HepG2 (cell line): Measurements from ENCODE around the gene CCDC117. TPM values are rescaled to one million over a fixed set of nuclear protein-coding genes. Genes with fewer than 3 reads are reported as not detected.

ENCODE experiments used
- CEBPG ChIP-seq: IDR thresholded peaks from 2 replicates; pipeline ENCODE4 v1.6.1; 2016
- EP300 ChIP-seq, 3 experiments: sonication (generic) in 1 of 3; formaldehyde crosslinking in 1 of 3; IDR thresholded peaks; 2 replicates each; pipeline versions ENCODE4 v1.5.1 to v1.6.1; 2011 to 2020; ENCODE audit warnings: low read depth in 2 of 3, low read length in 2 of 3, borderline replicate concordance in 1 of 3, improper control_type of control experiment in 1 of 3, mild to moderate bottlenecking in 1 of 3, missing genetic modification reagents in 1 of 3, moderate library complexity in 1 of 3
- MBD4 ChIP-seq: IDR thresholded peaks from 2 replicates; pipeline ENCODE4 v1.6.1; 2012; ENCODE audit warnings: low read length, inconsistent platforms, borderline replicate concordance
- NR2C2 ChIP-seq: sonication (generic); formaldehyde crosslinking; IDR thresholded peaks from 2 replicates; pipeline ENCODE4 v1.4.0; 2020; ENCODE audit warnings: missing genetic modification reagents, mild to moderate bottlenecking, moderate library complexity, borderline replicate concordance
- REXO4 ChIP-seq: sonication (generic); formaldehyde crosslinking; IDR thresholded peaks from 2 replicates; pipeline ENCODE4 v1.8.0; 2022; ENCODE audit warnings: missing genetic modification reagents, mild to moderate bottlenecking, borderline replicate concordance
- XRCC5 ChIP-seq: fragments of 200-400 bp; formaldehyde crosslinking; optimal IDR thresholded peaks from 2 replicates; pipeline ENCODE3; 2017; ENCODE audit warnings: mild to moderate bottlenecking, low read length
- ZBTB21 ChIP-seq: sonication (generic); formaldehyde crosslinking; IDR thresholded peaks from 2 replicates; pipeline ENCODE4 v1.4.0; 2020; ENCODE audit warnings: missing genetic modification reagents
- ZFP90 ChIP-seq: sonication (generic); formaldehyde crosslinking; IDR thresholded peaks from 2 replicates; pipeline ENCODE4 v1.8.0; 2022; ENCODE audit warnings: missing genetic modification reagents, mild to moderate bottlenecking, inconsistent platforms, borderline replicate concordance
- ZNF430 ChIP-seq: sonication (generic); formaldehyde crosslinking; IDR thresholded peaks from 2 replicates; pipeline ENCODE4 v1.9.0; 2021; ENCODE audit warnings: mild to moderate bottlenecking, missing genetic modification reagents
- ZNF543 ChIP-seq: sonication (generic); formaldehyde crosslinking; IDR thresholded peaks from 2 replicates; pipeline ENCODE4 v1.4.0; 2020; ENCODE audit warnings: mild to moderate bottlenecking, missing genetic modification reagents
- ZNF615 ChIP-seq: sonication (generic); formaldehyde crosslinking; IDR thresholded peaks from 2 replicates; pipeline ENCODE4 v1.5.0; 2020; ENCODE audit warnings: mild to moderate bottlenecking, missing genetic modification reagents, borderline replicate concordance
- ZNF792 ChIP-seq: IDR thresholded peaks from 2 replicates; pipeline ENCODE4 v1.6.1; 2016
- polyA plus RNA-seq, 8 experiments: library from polyadenylated mRNA; depleted of rRNA in 3 of 8; stranded (reverse) in 7 of 8; unstranded in 1 of 8; fragments of >200 nt; fragmentation: Illumina TruSeq in 4 of 8; extraction: Trizol in 4 of 8; gene quantifications; 2 replicates each; pipeline versions ENCODE4 v1.2.1 to v1.2.3, GENCODE V29; 2011 to 2016; ENCODE audit warnings: low read depth in 4 of 8, missing spikeins in 1 of 8, mixed read lengths in 1 of 8; ENCODE audit not compliant: insufficient read depth in 1 of 8
- total RNA-seq, 5 experiments: library from RNA; depleted of rRNA; stranded (reverse); fragments of >200 nt; fragmentation: Illumina TruSeq; extraction: Trizol; gene quantifications; 2 replicates each; pipeline ENCODE4 v1.2.3, GENCODE V29; 2016; ENCODE audit warnings: low read depth in 1 of 5
- TF ChIP-seq, protein P1 (sequence below): sonication (generic); formaldehyde crosslinking; IDR thresholded peaks from 2 replicates; pipeline ENCODE4 v1.5.1; 2020; ENCODE audit warnings: mild to moderate bottlenecking, moderate library complexity, missing genetic modification reagents
- TF ChIP-seq, protein P2 (sequence below): sonication (generic); formaldehyde crosslinking; IDR thresholded peaks from 2 replicates; pipeline ENCODE4 v1.5.1; 2020; ENCODE audit warnings: mild to moderate bottlenecking, missing genetic modification reagents, borderline replicate concordance
- TF ChIP-seq, protein P3 (sequence below), 2 experiments: sonication (generic) in 1 of 2; formaldehyde crosslinking in 1 of 2; IDR thresholded peaks; 2 replicates each; pipeline versions ENCODE4 v1.4.0 to v1.6.1; 2016 to 2020; ENCODE audit warnings: borderline replicate concordance in 1 of 2, low read depth in 1 of 2, mild to moderate bottlenecking in 1 of 2, missing genetic modification reagents in 1 of 2

Gene CCDC117
- total and polyA plus RNA-seq, 2 of the 13 experiments (the other 11 are each of a cell fraction or from before 2014, with no cell fraction given), result 12.6 to 34.2 TPM

- TF ChIP-seq, protein P1, sequence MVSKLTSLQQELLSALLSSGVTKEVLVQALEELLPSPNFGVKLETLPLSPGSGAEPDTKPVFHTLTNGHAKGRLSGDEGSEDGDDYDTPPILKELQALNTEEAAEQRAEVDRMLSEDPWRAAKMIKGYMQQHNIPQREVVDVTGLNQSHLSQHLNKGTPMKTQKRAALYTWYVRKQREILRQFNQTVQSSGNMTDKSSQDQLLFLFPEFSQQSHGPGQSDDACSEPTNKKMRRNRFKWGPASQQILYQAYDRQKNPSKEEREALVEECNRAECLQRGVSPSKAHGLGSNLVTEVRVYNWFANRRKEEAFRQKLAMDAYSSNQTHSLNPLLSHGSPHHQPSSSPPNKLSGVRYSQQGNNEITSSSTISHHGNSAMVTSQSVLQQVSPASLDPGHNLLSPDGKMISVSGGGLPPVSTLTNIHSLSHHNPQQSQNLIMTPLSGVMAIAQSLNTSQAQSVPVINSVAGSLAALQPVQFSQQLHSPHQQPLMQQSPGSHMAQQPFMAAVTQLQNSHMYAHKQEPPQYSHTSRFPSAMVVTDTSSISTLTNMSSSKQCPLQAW (CRISPR knock-in tag), result peak; percentile 88
- TF ChIP-seq MBD4 (peak; percentile 69; the same call in 1 of the 2 replicates), ZNF543 (no peak), ZNF615 (CRISPR knock-in tag) (no peak), ZBTB21 (CRISPR knock-in tag) (peak; percentile 87), ZFP90 (CRISPR knock-in tag) (peak; percentile 41; the same call in 1 of the 2 replicates), ZNF430 (CRISPR knock-in tag) (peak; percentile 65), NR2C2 (CRISPR knock-in tag) (peak; percentile 53; the same call in 1 of the 2 replicates), CEBPG (CRISPR knock-in tag) (peak; percentile 16; the same call in 1 of the 2 replicates), XRCC5 (peak; percentile 79), ZNF792 (CRISPR knock-in tag) (peak; percentile 78; the same call in 1 of the 2 replicates), REXO4 (no peak), EP300 (IDR thresholded peaks at IDR 0.05; ENCODE audit: low read depth in 2 of 2, low read length in 2 of 2) (peak in 1 of 2 experiments; percentile 80; a peak in 2 of 4 replicates), EP300 (CRISPR knock-in tag; IDR thresholded peaks at IDR 0.05; ENCODE audit: borderline replicate concordance) (no peak)
- TF ChIP-seq, protein P2, sequence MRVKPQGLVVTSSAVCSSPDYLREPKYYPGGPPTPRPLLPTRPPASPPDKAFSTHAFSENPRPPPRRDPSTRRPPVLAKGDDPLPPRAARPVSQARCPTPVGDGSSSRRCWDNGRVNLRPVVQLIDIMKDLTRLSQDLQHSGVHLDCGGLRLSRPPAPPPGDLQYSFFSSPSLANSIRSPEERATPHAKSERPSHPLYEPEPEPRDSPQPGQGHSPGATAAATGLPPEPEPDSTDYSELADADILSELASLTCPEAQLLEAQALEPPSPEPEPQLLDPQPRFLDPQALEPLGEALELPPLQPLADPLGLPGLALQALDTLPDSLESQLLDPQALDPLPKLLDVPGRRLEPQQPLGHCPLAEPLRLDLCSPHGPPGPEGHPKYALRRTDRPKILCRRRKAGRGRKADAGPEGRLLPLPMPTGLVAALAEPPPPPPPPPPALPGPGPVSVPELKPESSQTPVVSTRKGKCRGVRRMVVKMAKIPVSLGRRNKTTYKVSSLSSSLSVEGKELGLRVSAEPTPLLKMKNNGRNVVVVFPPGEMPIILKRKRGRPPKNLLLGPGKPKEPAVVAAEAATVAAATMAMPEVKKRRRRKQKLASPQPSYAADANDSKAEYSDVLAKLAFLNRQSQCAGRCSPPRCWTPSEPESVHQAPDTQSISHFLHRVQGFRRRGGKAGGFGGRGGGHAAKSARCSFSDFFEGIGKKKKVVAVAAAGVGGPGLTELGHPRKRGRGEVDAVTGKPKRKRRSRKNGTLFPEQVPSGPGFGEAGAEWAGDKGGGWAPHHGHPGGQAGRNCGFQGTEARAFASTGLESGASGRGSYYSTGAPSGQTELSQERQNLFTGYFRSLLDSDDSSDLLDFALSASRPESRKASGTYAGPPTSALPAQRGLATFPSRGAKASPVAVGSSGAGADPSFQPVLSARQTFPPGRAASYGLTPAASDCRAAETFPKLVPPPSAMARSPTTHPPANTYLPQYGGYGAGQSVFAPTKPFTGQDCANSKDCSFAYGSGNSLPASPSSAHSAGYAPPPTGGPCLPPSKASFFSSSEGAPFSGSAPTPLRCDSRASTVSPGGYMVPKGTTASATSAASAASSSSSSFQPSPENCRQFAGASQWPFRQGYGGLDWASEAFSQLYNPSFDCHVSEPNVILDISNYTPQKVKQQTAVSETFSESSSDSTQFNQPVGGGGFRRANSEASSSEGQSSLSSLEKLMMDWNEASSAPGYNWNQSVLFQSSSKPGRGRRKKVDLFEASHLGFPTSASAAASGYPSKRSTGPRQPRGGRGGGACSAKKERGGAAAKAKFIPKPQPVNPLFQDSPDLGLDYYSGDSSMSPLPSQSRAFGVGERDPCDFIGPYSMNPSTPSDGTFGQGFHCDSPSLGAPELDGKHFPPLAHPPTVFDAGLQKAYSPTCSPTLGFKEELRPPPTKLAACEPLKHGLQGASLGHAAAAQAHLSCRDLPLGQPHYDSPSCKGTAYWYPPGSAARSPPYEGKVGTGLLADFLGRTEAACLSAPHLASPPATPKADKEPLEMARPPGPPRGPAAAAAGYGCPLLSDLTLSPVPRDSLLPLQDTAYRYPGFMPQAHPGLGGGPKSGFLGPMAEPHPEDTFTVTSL (CRISPR knock-in tag), result peak; percentile 67; the same call in 1 of the 2 replicates
- TF ChIP-seq, protein P3, sequence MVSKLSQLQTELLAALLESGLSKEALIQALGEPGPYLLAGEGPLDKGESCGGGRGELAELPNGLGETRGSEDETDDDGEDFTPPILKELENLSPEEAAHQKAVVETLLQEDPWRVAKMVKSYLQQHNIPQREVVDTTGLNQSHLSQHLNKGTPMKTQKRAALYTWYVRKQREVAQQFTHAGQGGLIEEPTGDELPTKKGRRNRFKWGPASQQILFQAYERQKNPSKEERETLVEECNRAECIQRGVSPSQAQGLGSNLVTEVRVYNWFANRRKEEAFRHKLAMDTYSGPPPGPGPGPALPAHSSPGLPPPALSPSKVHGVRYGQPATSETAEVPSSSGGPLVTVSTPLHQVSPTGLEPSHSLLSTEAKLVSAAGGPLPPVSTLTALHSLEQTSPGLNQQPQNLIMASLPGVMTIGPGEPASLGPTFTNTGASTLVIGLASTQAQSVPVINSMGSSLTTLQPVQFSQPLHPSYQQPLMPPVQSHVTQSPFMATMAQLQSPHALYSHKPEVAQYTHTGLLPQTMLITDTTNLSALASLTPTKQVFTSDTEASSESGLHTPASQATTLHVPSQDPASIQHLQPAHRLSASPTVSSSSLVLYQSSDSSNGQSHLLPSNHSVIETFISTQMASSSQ (IDR thresholded peaks at IDR 0.05; ENCODE audit: low read depth), result peak; percentile 98
- TF ChIP-seq, protein P3 (CRISPR knock-in tag; IDR thresholded peaks at IDR 0.05; ENCODE audit: borderline replicate concordance), result peak; percentile 98
These were observed 11.5 kb downstream of the CCDC117 start (continued) for GRCh38 chr22:28783786-28784671.
